H9 (cell line): ENCODE data around the gene TECPR2. TPM values are rescaled to one million over a fixed set of nuclear protein-coding genes. Genes with fewer than 3 reads are reported as not detected.

ENCODE experiments used
- DNase-seq: peaks from one replicate; pipeline ENCODE4 v3.0.0-alpha.2; 2017
- H2AFZ ChIP-seq: one replicate; pipeline ENCODE4 v1.6.1; 2013; ENCODE audit warnings: mild to moderate bottlenecking, low read length, control low read depth, moderate library complexity
- H2AK5ac ChIP-seq: 2 replicates; pipeline ENCODE4 v1.6.1; 2013; ENCODE audit warnings: low read length, control low read depth, mixed read lengths; ENCODE audit not compliant: insufficient read length
- H2BK120ac ChIP-seq: one replicate; pipeline ENCODE4 v1.6.1; 2013; ENCODE audit warnings: low read depth, mild to moderate bottlenecking, low read length, control low read depth, inconsistent platforms; ENCODE audit not compliant: poor library complexity, severe bottlenecking
- H2BK12ac ChIP-seq: 2 replicates; pipeline ENCODE4 v1.6.1; 2013; ENCODE audit warnings: low read length, control low read depth, mixed read lengths, low read depth; ENCODE audit not compliant: insufficient read length
- H2BK15ac ChIP-seq: 2 replicates; pipeline ENCODE4 v1.6.1; 2013; ENCODE audit warnings: low read depth, low read length, control low read depth
- H2BK20ac ChIP-seq: one replicate; pipeline ENCODE4 v1.6.1; 2013; ENCODE audit warnings: low read depth, mild to moderate bottlenecking, low read length, control low read depth, inconsistent platforms; ENCODE audit not compliant: poor library complexity, severe bottlenecking
- H2BK5ac ChIP-seq: 2 replicates; pipeline ENCODE4 v1.6.1; 2013; ENCODE audit warnings: low read length, control low read depth, mixed read lengths; ENCODE audit not compliant: insufficient read length
- H3K14ac ChIP-seq: 2 replicates; pipeline ENCODE4 v1.6.1; 2013; ENCODE audit warnings: low read length, control low read depth; ENCODE audit not compliant: insufficient read depth
- H3K18ac ChIP-seq: 2 replicates; pipeline ENCODE4 v1.6.1; 2013; ENCODE audit warnings: low read depth, mild to moderate bottlenecking, mixed read lengths, low read length, control low read depth; ENCODE audit not compliant: insufficient read length
- H3K23ac ChIP-seq: 2 replicates; pipeline ENCODE4 v1.6.1; 2013; ENCODE audit warnings: low read length, control low read depth, mixed read lengths, low read depth; ENCODE audit not compliant: insufficient read length
- H3K23me2 ChIP-seq: 2 replicates; pipeline ENCODE4 v1.6.1; 2013; ENCODE audit warnings: low read depth, mild to moderate bottlenecking, mixed read lengths, low read length, control low read depth; ENCODE audit not compliant: insufficient read length, poor library complexity, severe bottlenecking
- H3K27ac ChIP-seq: 2 replicates; pipeline ENCODE4 v1.5.1; 2013; ENCODE audit warnings: low read length, control low read depth, mixed read lengths, low read depth; ENCODE audit not compliant: insufficient read length
- H3K27me3 ChIP-seq: 2 replicates; pipeline ENCODE4 v1.6.1; 2013; ENCODE audit warnings: low read length, control low read depth, inconsistent platforms; ENCODE audit not compliant: insufficient read depth
- H3K4ac ChIP-seq: 2 replicates; pipeline ENCODE4 v1.6.1; 2013; ENCODE audit warnings: low read depth, mild to moderate bottlenecking, control low read depth, inconsistent platforms, low read length, moderate library complexity
- H3K4me1 ChIP-seq: 2 replicates; pipeline ENCODE4 v1.6.1; 2013; ENCODE audit warnings: low read length, control low read depth, inconsistent platforms; ENCODE audit not compliant: insufficient read depth
- H3K4me2 ChIP-seq: 2 replicates; pipeline ENCODE4 v1.6.1; 2013; ENCODE audit warnings: low read length, control low read depth, mixed read lengths; ENCODE audit not compliant: insufficient read length, insufficient read depth
- H3K56ac ChIP-seq: 2 replicates; pipeline ENCODE4 v1.6.1; 2013; ENCODE audit warnings: low read depth, mild to moderate bottlenecking, mixed read lengths, low read length, control low read depth; ENCODE audit not compliant: insufficient read length
- H3K79me1 ChIP-seq: 2 replicates; pipeline ENCODE4 v1.6.1; 2013; ENCODE audit warnings: low read depth, mild to moderate bottlenecking, moderate library complexity, low read length, control low read depth, inconsistent platforms; ENCODE audit not compliant: insufficient read depth, poor library complexity, severe bottlenecking
- H3K79me2 ChIP-seq: 2 replicates; pipeline ENCODE4 v1.6.1; 2013; ENCODE audit warnings: low read length, control low read depth, inconsistent platforms; ENCODE audit not compliant: insufficient read depth
- H3K9ac ChIP-seq: 2 replicates; pipeline ENCODE4 v1.6.1; 2013; ENCODE audit warnings: low read length, control low read depth, mixed read lengths; ENCODE audit not compliant: insufficient read length; ENCODE audit errors: extremely low read depth
- H3K9me3 ChIP-seq: one replicate; pipeline ENCODE4 v1.6.1; 2013; ENCODE audit warnings: low read depth, low read length, inconsistent platforms; ENCODE audit not compliant: control insufficient read depth
- H3T11ph ChIP-seq: one replicate; pipeline ENCODE4 v1.6.1; 2013; ENCODE audit warnings: mild to moderate bottlenecking, low read length, control low read depth, inconsistent platforms
- H4K20me1 ChIP-seq: one replicate; pipeline ENCODE4 v1.6.1; 2013; ENCODE audit not compliant: control insufficient read depth, insufficient read length, insufficient read depth
- H4K5ac ChIP-seq: 2 replicates; pipeline ENCODE4 v1.6.1; 2013; ENCODE audit warnings: low read depth, mild to moderate bottlenecking, mixed read lengths, low read length, control low read depth; ENCODE audit not compliant: insufficient read length
- H4K8ac ChIP-seq: replicated peaks from 2 replicates; pipeline ENCODE4 v1.6.1; 2013; ENCODE audit warnings: low read length, control low read depth, mixed read lengths, low read depth; ENCODE audit not compliant: insufficient read length
- H4K91ac ChIP-seq: 2 replicates; pipeline ENCODE4 v1.6.1; 2013; ENCODE audit warnings: low read depth, mild to moderate bottlenecking, moderate library complexity, mixed read lengths, low read length, control low read depth; ENCODE audit not compliant: insufficient read length
- H3K27ac Mint-ChIP-seq, 3 experiments: 2 replicates in 2 of 3; 3 replicates in 1 of 3; pipeline ENCODE4 v1.8.0; 2020 to 2021; ENCODE audit warnings: mixed read lengths in 3 of 3, mild to moderate bottlenecking in 1 of 3, moderate library complexity in 1 of 3
- H3K27me3 Mint-ChIP-seq: 2 replicates; pipeline ENCODE4 v1.8.0; 2021; ENCODE audit warnings: low read depth, mild to moderate bottlenecking, moderate library complexity, mixed read lengths
- H3K36me3 Mint-ChIP-seq, 3 experiments: 2 replicates in 2 of 3; 3 replicates in 1 of 3; pipeline ENCODE4 v1.8.0; 2020 to 2021; ENCODE audit warnings: low read depth in 3 of 3, mixed read lengths in 3 of 3; ENCODE audit not compliant: insufficient read depth in 1 of 3
- H3K4me1 Mint-ChIP-seq, 2 experiments: 2 replicates each; pipeline ENCODE4 v1.8.0; 2020; ENCODE audit warnings: mixed read lengths in 2 of 2
- H3K4me3 Mint-ChIP-seq, 2 experiments: 2 replicates in 1 of 2; 3 replicates in 1 of 2; pipeline ENCODE4 v1.8.0; 2020 to 2021; ENCODE audit warnings: mild to moderate bottlenecking in 2 of 2, mixed read lengths in 2 of 2, moderate library complexity in 1 of 2
- H3K9me3 Mint-ChIP-seq, 2 experiments: 2 replicates in 1 of 2; 3 replicates in 1 of 2; pipeline ENCODE4 v1.8.0; 2020; ENCODE audit warnings: mild to moderate bottlenecking in 2 of 2, mixed read lengths in 2 of 2, moderate library complexity in 1 of 2
- WGBS: extraction: QIAGEN DNeasy Blood & Tissue Kit; methylation state at CpG from one replicate; pipeline ENCODE4 v1.1.7; 2013; ENCODE audit warnings: missing lambda C conversion rate, low lambda C conversion rate, mixed read lengths; ENCODE audit not compliant: insufficient read length; ENCODE audit errors: extremely low coverage; 5-methylcytosine and 5-hydroxymethylcytosine counted together
- total RNA-seq: library from RNA; stranded (reverse); gene quantifications from 2 replicates; pipeline ENCODE4 v1.2.1, GENCODE V29; 2021
- TF ChIP-seq, protein P1 (sequence below): fragments of 200-600 bp; sonication (generic); conservative IDR thresholded peaks from 3 replicates; pipeline ENCODE4 v1.8.0; 2021; ENCODE audit warnings: antibody characterized with exemption, mild to moderate bottlenecking

The TECPR2 gene
- total RNA-seq, 1 experiment from 2014 or later, result 15.4 TPM

DNA sequence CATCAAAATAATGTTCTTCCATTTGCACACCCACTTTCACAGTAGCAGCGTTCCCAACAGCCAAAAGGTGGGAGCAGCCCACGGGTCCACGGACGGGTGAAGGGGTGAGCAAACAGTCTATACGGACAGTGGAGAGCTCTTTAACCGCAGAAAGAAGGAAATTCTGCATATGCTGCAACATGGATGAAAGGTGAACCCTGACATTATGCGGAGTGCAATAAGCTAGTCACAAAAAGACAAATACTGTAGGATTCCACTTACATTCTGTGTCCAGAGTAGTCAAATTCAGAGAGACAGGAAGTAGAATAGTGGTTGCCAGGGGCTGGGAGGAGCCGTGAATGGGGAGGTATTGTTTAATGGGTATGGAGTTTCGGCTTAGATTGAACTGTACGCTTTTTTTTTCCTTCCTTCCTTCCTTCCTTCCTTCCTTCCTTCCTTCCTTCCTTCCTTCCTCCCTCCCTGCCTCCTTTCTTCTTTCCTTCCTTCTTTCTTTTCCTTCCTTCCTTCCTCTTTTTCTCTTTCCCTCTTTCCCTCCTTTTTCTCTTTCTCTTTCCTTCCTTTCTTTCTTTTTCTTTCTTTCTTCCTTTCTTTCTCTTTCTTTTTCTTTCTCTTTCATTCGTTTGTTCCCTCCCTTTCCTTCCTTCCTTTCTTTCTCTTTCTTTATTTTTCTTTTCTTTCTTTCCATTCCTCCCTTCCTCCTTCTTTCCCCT, 162.6 kb downstream of the TECPR2 start:
- no peak overlapping the region for H2BK5ac ChIP-seq
- no peak overlapping the region for H3K56ac ChIP-seq
- no peak overlapping the region for H3K18ac ChIP-seq
- H3K9ac ChIP-seq, result peak overlapping the region; percentile 24
- no peak overlapping the region for H4K5ac ChIP-seq
- H3K23me2 ChIP-seq, result peaks cover 6% of the 10 kb centered on the region
- H4K8ac ChIP-seq, result no peak overlapping the region
- no peaks in the 10 kb centered on the region for H3K9me3 ChIP-seq
- H3K4me1 Mint-ChIP-seq, result peaks cover 15 to 21% of the 10 kb centered on the region in 2 experiments
- DNase-seq, result no peak
- no peak overlapping the region for H3K27ac ChIP-seq
- no peak overlapping the region for H2BK20ac ChIP-seq
- no peak overlapping the region for H2AK5ac ChIP-seq
- no peak overlapping the region for H2BK12ac ChIP-seq
- peak overlapping the region; percentile 93 for H3K4me2 ChIP-seq
- peak overlapping the region in 2 of 3 experiments; percentile 5 to 96; a peak in 3 of 7 replicates for H3K27ac Mint-ChIP-seq
- TF ChIP-seq, protein P1, sequence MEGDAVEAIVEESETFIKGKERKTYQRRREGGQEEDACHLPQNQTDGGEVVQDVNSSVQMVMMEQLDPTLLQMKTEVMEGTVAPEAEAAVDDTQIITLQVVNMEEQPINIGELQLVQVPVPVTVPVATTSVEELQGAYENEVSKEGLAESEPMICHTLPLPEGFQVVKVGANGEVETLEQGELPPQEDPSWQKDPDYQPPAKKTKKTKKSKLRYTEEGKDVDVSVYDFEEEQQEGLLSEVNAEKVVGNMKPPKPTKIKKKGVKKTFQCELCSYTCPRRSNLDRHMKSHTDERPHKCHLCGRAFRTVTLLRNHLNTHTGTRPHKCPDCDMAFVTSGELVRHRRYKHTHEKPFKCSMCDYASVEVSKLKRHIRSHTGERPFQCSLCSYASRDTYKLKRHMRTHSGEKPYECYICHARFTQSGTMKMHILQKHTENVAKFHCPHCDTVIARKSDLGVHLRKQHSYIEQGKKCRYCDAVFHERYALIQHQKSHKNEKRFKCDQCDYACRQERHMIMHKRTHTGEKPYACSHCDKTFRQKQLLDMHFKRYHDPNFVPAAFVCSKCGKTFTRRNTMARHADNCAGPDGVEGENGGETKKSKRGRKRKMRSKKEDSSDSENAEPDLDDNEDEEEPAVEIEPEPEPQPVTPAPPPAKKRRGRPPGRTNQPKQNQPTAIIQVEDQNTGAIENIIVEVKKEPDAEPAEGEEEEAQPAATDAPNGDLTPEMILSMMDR, result no peak
- H3K27me3 Mint-ChIP-seq, result no peaks in the 10 kb centered on the region; the same call in 1 of the 2 replicates
- H3K9me3 Mint-ChIP-seq, result no peaks in the 10 kb centered on the region
- no peaks in the 10 kb centered on the region for H3K79me1 ChIP-seq
- no peaks in the 10 kb centered on the region for H3K36me3 Mint-ChIP-seq
- H4K20me1 ChIP-seq, result no peaks in the 10 kb centered on the region
- no peak overlapping the region for H2AFZ ChIP-seq
- no peak overlapping the region for H3T11ph ChIP-seq
- H3K4me3 Mint-ChIP-seq, result peak overlapping the region; percentile 78 to 79
- WGBS, result no CpG with 5 or more reads among the region's 11 CpGs
- H2BK120ac ChIP-seq, result no peak overlapping the region
- H3K4me1 ChIP-seq, result no peaks in the 10 kb centered on the region; the same call in 1 of the 2 replicates
- H3K23ac ChIP-seq, result no peak overlapping the region
- no peak overlapping the region for H2BK15ac ChIP-seq
- no peaks in the 10 kb centered on the region for H3K27me3 ChIP-seq
- H3K79me2 ChIP-seq, result no peaks in the 10 kb centered on the region
- no peak overlapping the region for H3K4ac ChIP-seq
- H4K91ac ChIP-seq, result no peak overlapping the region
- no peak overlapping the region for H3K14ac ChIP-seq
